GM21360 (cell line): ENCODE measurements around the gene QARS1.

Experiments
- ATAC-seq: cut with Tn5 transposase; IDR thresholded peaks from one replicate; pipeline ENCODE4 v1.9.1; 2021; ENCODE audit warnings: mild to moderate bottlenecking, moderate library complexity; ENCODE audit not compliant: unreplicated experiment

Gene QARS1

GRCh38 chr3:49120438-49121131, 16.0 kb upstream of the QARS1 start, which contains the start of gene USP19:
USP19 (minus strand) TSS chr3:49120823; CDS start chr3:49119145, 1,678 bp downstream.
- peak; percentile 72 for ATAC-seq

GRCh38 chr3:49120096-49120437, 15.5 kb upstream of the QARS1 start:
- peak; percentile 6 for ATAC-seq

- ATAC-seq, result no peak
Measured at GRCh38 chr3:49119439-49119838, 14.9 kb upstream of the QARS1 start.

- ATAC-seq, result no peak
Measured at GRCh38 chr3:49119036-49119435, 14.5 kb upstream of the QARS1 start.

- no peak for ATAC-seq
Measured at GRCh38 chr3:49112262-49112661, 7.7 kb upstream of the QARS1 start.

GRCh38 chr3:49111347-49111746, 6.8 kb upstream of the QARS1 start:
- no peak for ATAC-seq

GRCh38 chr3:49110780-49111179, 6.2 kb upstream of the QARS1 start:
- ATAC-seq, result no peak

- no peak for ATAC-seq
Measured at GRCh38 chr3:49108346-49108745, 3.8 kb upstream of the QARS1 start.

GRCh38 chr3:49104052-49104426, 518 bp downstream of the QARS1 start:
- no peak for ATAC-seq

- no peak for ATAC-seq
Measured at GRCh38 chr3:49100046-49100615, 4.4 kb downstream of the QARS1 start.

GRCh38 chr3:49098910-49099630, 5.5 kb downstream of the QARS1 start:
- no peak for ATAC-seq

- ATAC-seq, result no peak
Measured at GRCh38 chr3:49098429-49098828, 6.1 kb downstream of the QARS1 start.

- peak; percentile 63 for ATAC-seq
Measured at GRCh38 chr3:49093853-49094767, 10.4 kb downstream of the QARS1 start, which contains the start of gene QRICH1. QRICH1 (minus strand) TSS chr3:49094071; CDS start chr3:49077017, 17,054 bp downstream.

GRCh38 chr3:49092938-49093852, 11.4 kb downstream of the QARS1 start:
- peak; percentile 35 for ATAC-seq

- no peak for ATAC-seq
Measured at GRCh38 chr3:49081429-49081828, 23.1 kb downstream of the QARS1 start.

- ATAC-seq, result no peak
Measured at GRCh38 chr3:49079270-49079669, 25.3 kb downstream of the QARS1 start.

- ATAC-seq, result no peak
Measured at GRCh38 chr3:49076646-49077045, 27.9 kb downstream of the QARS1 start.

GRCh38 chr3:49076116-49076515, 28.4 kb downstream of the QARS1 start:
- ATAC-seq, result no peak

- ATAC-seq, result no peak
Measured at GRCh38 chr3:49058011-49058410, 46.5 kb downstream of the QARS1 start.

- no peak for ATAC-seq
Measured at GRCh38 chr3:49057268-49057667, 47.3 kb downstream of the QARS1 start.
